Activated CD4-positive, CD25-positive, alpha-beta regulatory T cell treated with anti-CD3 and anti-CD28 coated beads, Interleukin-2, amount 50 U/mL, for 72 hours (primary cell): Measurements from ENCODE around the gene P2RY10.
"Not testable (repeated sequence)": the region's sequence is repeated elsewhere in the genome, so short reads cannot be mapped to it uniquely, and the experiment has no call there.

Experiments
- DNase-seq: peaks from one replicate; pipeline ENCODE4 v3.0.0; 2021

The P2RY10 gene, protein sequence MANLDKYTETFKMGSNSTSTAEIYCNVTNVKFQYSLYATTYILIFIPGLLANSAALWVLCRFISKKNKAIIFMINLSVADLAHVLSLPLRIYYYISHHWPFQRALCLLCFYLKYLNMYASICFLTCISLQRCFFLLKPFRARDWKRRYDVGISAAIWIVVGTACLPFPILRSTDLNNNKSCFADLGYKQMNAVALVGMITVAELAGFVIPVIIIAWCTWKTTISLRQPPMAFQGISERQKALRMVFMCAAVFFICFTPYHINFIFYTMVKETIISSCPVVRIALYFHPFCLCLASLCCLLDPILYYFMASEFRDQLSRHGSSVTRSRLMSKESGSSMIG

DNA sequence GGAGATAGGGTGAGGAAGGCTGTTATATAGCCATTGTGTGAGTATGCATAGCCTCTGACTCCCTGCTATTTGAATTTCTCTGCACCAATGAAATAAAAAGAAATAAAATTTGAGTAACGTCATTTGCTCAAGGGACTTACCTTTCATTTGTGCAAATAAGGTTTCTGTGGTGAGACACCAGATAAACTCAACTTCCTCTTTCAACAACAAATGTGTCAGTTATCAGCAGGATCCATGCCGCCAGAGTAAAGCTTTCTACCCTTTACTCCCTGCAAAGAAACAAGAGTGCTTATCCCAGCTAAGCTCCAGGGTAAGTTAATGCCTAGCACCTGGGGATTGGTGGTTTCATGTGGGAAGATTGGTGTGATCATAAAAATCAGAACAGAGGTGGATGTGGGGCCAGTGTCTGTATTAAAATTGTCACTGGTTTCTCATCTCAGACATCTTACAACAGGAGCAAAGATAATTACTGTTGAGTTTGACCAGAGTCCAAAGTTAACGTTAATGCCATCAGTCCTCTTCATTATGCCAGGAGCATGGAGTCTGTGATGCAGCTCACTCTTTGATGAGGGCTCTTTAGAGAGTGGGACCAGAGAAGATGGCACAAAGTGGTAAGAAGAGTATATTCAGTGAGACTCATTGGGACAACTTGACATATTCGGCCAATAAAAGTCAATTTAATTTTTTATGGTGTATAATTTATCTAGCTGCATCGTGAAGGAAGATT is at the start of gene P2RY10:
Gene P2RY10 (plus strand): TSS at position 206 of the 727 bp plus-strand sequence. CDS start 15,130 bp downstream, outside the sequence.
- no peak for DNase-seq

DNA sequence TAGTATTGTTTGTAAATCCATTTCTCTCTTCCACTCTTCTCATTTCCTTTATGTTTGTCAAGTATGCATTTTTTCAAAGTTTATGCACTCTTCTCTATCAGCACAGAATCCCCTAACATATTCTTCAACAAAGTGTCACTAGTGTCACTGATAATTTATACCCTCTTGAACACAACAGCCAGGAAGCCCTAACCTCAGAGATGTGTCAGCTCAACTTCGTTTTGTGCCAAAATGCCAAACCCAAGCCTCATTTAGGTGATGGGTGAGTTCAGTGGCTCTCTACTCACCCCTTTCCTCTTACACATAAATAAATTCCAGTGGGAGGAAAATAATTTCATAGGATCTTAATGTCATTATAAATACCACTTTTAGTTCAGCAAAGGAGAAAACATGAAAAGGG is 22.4 kb upstream of the P2RY10 start:
- no peak for DNase-seq

DNA sequence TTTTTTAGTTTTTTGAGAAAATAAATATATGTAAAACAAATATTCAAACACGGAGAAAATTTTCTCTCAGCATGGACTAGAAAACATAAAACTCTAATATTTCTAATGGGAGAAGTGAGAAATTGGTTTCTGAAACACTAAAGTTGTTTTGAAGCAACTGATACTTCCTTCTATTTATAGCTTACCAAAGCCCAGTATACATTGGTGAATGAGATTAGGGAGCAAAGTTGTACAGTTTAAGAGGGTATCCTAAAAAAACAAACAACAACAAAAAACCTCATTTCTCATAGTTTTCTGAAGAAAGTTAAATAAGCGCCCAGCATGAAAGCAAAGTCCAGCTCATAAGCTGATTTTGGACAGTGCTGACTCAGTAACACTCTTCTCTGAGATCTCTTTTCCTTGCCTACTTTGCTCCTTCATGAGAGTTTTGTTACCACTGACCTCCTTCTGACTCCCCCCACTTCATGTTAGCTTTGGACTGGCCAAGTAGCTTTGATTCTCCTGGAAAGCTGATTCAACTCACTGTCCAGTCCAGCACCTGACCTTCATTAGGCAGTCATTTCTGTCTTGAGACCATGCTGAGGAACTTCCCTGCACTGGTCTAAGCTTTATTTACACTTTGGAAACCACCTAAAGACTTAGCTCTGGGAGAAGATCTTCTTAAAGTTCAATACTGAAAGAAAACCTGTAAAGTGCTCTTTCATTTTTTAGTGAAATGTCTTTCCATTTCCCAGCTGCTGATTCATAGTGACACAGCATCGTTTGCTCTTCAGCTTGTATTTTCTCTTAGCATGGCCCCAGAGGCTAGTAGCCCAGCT is 21.8 kb upstream of the P2RY10 start:
- DNase-seq, result no peak

DNA sequence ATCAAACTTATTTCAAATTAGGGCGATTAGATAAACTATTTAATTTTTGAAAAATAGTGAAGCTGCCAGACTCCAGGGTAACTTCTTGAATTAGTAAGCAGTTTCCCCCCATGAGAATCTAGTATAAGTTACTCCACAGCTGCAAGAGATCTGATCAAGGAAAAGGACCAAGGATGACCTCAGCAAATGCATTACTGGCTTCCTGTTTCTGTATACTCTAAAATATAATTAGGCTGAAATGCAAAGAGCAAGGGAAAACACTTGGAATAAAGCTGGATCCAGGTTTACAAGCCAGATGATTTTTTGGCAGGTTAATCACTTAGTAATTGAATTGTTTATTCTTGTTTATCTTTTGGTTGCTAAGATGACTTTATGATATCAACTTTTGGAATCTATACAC is 13.4 kb upstream of the P2RY10 start:
- no peak for DNase-seq

DNA sequence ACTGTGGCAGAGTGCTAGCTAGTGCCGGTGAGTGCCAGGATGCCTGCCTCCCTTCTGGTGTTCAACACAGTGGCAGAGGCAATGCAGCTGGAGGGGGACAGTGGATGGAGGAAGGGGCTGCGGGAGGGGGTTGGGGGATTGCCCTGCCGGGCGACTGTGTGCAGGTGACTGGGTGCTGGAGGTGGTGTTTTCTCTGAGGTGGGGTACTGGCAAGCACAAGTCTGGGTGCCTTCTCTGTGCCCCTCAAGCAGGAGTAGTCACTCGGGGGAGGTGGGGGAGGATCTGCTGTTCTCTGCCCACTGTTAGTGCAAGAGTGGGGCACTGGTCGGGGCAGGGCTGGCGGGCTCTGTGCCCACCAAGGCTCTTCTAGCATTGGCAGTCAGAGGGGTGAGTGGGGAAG is 10.3 kb upstream of the P2RY10 start:
- no peak for DNase-seq

DNA sequence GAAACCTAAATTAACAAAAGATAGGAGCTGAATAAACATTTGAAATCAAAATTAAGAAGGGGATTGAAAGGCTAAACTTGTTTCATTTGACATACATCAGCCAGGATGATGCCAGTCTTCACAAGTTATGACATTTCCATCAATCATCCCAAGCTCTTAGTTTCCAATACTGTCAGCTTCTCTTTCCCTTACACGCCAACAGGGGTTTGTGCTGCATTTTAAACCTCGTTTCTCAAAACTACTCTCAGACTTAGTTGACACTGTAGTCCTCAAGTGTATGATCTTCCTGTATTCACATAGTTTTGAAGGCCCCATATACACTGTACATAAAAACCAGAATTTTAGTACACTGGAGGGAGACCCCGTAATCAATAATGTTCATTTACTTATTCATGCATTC is 840 bp upstream of the P2RY10 start:
- no peak for DNase-seq

DNA sequence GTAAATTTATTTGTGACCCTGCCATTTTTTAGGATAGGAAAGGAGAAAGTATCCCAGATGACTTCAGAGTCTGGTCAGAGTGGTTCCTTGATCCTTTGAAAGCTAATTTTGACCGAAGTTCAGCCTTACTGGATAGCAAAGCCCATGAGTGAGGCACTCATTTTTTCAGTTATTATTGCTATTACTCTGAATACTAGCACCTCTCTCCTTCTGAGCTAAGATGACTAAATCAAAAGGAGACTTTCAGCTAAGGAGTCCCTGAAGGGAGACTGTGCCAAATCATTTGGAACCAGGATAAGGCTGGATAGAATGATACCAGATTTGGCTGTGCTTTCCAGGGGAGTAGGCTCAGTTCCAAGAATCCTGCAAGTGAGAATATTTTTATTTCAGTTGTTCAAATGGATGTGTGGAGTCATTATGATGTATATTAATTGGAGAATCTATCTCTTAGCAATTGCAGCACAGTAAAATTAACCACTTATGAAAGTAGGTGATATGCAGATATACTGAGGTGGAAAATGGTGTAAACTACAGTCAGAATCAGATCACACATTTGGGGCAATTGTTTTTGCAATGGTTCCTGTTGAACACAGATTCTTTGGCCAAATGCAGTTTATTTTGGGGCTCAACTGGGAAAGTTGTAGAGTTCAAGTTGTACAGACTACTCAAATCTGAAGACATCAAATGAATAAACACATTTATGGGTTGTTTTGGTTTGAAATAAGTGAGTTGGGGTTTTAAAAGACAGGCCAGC is 1.2 kb downstream of the P2RY10 start:
- no peak for DNase-seq

DNA sequence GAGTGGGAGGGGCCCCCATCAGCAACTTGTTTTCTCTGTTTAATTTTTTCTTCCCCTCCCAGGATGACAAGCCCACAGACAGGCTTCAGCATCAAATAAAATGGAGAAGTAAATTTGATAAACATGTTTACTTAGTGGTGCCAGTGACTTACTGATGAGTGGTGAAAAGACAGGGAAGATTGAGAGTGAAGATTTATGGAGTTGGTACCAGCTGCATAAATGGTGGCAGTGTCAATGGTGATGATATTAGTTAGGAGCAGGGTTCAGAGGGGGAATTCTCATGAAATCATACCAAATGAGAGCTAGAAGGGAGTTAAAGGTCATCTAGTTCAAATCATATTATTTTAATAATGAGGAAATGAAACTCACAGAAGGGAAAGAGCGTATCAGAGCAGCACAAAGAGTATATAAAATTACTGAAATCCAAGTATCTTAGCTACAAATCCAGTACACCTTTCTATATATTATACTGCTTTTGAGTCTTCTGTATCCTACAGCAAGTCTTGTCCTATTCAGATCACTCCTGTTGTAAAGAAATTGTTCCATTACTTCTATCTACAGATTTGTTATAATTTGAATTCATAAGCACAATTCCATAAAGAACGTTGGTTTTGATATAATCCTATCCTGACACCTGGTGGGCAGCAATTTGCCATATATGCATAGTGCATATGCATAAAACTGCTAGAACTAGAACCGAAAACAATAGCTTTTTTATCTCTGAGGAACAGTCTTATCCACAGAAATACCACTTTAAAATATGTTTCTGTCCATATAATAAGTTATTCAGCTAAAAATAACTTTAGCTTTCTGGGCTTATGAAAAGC is 5.0 kb downstream of the P2RY10 start:
- no peak for DNase-seq

DNA sequence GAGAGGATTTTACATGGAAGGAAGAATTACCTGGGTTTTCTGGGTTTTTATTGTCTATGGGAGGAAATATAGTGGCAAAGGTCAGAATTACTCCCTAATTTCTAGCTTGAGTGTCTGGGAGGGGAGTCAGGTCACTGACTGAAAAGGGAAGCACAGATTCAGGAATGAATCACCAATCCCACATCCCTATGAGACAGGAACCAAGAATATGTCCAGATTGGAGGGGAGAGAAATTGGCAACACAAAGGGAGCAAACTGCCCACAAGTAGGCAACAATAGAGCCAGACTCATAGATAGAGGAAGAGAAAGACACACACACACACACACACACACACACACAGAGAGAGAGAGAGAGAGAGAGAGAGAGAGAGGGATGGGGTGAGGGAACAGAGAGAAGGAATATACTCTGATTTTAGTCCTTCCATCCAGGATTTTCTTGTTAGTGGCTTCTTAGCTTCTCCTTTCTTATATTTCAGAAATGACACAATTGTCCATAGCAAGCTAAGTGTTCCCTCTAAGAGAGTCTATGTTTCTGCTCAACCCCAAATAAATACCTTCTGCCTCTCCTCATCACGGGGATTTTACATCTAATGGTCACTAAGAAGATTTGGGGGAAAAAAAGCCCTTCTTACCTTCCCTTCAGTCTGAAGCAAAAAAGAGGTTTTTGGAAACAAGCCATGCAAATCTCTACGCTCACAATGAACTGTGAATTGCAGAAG is 12.0 kb downstream of the P2RY10 start:
- no peak for DNase-seq

DNA sequence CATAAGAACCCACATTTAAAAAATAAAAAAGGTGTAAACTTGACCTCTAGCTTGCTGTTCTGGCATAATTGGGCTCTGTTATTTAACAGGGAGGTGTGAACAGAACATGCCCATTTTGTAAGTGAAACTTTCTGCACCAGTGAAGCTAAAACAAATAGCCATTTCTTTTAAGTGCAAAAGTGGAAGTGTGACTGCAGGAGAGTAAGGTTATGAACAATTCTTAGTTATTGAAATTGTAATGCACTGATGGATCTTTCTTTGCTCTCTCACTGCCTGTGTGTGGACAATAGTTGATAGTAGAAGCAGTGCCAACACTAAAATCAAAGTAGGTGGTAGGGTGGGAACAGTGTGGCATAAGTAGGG is 12.6 kb downstream of the P2RY10 start:
- DNase-seq, result no peak

DNA sequence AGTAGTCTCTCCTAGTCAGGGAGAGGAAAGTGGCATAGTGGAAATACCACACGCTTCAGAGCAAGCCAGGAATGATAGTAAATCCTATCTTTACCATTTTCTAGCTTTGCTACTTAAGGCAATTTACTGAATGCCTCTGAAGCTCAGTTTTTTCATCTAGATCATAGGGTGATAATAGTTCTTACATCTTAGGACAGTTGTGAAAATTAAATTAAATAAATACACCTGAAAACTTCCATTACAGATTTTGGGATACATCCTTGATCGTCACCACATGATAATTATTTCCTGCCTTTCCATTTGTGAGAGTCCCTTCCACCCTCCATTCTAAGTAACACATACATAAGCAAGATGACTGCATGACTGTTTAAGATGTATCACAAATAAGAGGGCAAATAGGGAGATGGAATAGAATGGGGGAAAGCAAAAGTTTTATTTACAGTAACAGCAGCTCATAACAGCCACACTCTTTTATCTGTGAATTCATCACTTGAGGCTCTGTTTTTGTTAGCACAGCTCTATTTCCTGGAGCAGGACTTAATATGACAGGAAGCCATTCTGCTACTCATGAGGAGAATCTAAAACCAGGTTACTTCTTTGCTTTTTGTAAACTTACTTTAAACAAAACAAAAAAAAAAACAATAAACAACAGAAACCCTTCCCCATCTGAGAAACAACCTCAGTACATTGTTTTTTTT is 13.4 kb downstream of the P2RY10 start:
- no peak for DNase-seq

DNA sequence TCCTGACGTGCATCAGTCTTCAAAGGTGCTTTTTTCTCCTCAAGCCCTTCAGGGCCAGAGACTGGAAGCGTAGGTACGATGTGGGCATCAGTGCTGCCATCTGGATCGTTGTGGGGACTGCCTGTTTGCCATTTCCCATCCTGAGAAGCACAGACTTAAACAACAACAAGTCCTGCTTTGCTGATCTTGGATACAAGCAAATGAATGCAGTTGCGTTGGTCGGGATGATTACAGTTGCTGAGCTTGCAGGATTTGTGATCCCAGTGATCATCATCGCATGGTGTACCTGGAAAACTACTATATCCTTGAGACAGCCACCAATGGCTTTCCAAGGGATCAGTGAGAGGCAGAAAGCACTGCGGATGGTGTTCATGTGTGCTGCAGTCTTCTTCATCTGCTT is 15.7 kb downstream of the P2RY10 start:
- no peak for DNase-seq

DNA sequence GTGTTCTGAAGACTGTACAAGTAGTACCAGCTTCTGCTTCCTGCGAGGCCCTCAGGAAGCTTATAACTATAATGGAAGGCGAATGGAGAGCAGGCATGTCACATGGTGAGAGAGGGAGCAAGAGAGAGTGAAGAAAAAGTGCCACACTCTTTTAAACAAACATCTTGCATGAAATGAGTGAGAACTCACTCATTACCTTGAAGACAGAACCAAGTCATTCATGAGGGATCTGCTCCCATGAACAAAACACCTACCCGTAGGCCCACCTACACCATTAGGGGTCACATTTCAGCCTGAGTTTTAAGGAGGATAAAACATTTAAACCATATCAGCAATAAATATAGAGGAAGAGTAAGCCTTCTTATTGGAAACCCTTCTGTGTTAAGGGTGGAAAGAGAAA is 19.4 kb downstream of the P2RY10 start:
- no peak for DNase-seq

DNA sequence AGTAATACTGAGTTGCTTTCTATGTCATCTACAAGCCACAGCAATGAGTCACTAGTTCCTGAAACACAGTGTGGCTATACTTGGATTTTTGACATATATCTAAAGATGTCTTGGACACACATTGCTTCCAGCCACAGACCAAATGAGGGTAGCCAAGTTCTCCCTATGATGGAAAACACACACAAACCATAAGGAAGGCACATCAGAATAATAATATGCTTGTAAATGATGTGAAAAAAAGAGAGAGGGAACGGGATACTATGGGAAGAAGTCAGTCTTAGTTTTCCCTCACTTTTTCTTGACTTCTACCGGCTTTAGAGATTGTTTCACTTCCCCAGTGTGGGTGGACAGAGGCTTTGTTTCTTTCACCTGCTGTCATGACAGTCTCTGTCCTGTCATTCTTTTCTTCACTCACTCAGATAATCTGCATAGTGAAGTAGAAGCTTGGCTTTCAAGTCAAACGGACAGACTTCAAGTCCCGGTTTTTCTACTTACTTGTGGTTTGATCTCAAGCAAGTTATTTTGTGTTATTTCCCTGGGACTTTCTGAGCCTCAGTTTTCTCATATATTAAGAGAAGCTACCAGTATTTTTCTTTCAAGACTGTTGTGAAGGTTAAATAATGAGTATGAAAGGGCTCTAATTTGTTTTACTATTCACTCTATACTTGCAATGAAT is 34.7 kb downstream of the P2RY10 start:
- DNase-seq, result no peak

DNA sequence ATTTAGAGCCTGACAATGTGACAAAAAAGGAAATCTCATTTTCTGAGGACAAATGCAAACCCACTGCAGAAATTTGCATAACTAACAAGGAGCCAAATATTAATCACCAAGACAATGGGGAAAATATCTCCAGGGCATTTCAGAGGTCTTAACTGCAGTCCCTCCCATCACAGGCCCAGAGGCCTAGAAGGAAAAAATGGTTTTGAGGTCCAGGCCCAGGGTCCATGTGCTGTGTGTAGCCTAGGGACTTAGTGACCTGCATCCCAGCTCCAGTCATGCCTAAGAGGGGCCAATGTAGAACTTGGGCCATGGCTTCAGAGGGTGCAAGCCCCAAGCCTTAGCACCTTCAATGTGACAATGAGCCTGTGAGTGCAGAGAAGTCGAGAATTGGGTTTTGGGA is 44.2 kb downstream of the P2RY10 start:
- DNase-seq, result no peak

DNA sequence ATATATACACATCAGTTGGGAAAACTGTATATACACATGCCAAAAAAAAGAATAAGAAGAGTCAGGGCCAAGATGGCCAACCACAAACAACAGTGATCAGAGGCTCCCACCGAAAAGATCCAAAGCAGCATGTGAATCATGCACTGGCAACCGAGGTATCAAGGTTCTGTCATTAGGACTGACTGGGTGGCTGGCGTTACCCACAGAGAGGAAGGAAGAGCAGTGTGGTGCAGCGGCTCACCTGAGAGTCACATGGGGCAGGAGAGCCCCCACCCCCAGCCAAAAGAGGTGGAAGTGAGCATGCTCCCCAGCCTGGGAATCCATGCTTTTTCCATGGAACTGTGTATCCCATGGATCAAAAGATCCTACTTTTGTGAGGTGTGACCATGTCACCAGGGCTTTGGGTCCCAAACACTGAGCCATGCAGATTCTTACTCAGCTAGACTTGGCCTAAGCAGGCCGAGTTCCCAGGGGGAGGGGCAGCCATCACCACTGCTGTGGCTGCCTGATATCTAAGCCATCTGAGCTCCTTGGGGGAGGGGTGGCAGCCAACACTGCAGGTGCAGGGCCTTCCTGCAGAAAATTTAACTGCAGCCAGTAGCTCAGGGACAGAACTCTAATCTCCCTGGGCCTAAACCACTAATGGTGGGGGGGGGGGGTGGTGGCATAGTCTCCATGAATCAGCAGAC is 52.8 kb downstream of the P2RY10 start:
- no peak for DNase-seq

DNA sequence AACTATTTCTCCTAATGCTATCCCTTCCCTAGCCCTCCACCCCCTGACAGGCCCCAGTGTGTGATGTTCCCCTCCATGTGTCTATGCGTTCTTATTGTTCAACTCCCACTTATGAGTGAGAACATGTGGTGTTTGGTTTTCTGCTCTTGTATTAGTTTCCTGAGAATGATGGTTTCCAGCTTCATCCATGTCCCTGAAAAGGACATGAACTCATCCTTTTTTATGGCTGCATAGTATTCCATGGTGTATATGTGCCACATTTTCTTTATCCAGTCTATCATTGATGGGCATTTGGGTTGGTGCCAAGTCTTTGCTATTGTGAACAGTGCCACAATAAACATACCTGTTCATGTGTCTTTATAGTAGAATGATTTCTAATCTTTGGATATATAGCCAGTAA is 62.3 kb downstream of the P2RY10 start:
- DNase-seq, result not testable (repeated sequence)
